Esophagus (tissue), 2 donors: ENCODE data around the gene C16orf78. TPM values are rescaled to one million over a fixed set of nuclear protein-coding genes. Genes with fewer than 3 reads are reported as not detected.

Experiments used
- polyA plus RNA-seq, 2 donors: library from polyadenylated mRNA; stranded (reverse); fragments of 200-250 nt; gene quantifications; one replicate each; pipeline ENCODE4 v1.2.3, GENCODE V29; 2013
- donor health status: healthy with polysubstance abuse.
- donor health status: Bipolar disorder and iron deficiency.

C16orf78 gene
- polyA plus RNA-seq, 2 donors: not detected

Other genes with a start within 250 kb of the C16orf78 start
- gene CBLN1, start 92.0 kb upstream of the C16orf78 start, polyA plus RNA-seq: under 1 TPM; 0.14 to 0.26 TPM